PC-3 (cell line): ENCODE measurements around the gene CD4. TPM values are rescaled to one million over a fixed set of nuclear protein-coding genes. Genes with fewer than 3 reads are reported as not detected.

ENCODE experiments used
- ATAC-seq: fragments of 200-7000 bp; cut with Tn5 transposase; 2 replicates; pipeline ENCODE4 v1.9.1; 2020; ENCODE audit warnings: mild to moderate bottlenecking, moderate library complexity
- BruUV-seq: library from RNA; stranded (reverse); fragments of 400-500 nt; replicated peaks from 2 replicates; lab custom pipeline; 2021; lab: Mats Ljungman, UMichigan
- CTCF ChIA-PET: fragments of 300-600 bp; sonication (Branson Sonifier 250); formaldehyde crosslinking; loops from one replicate; lab custom pipeline; 2022; ENCODE audit warnings: antibody characterized with exemption; lab: Charles Lee
- POLR2A ChIA-PET: fragments of 300-600 bp; sonication (Branson Sonifier 250); formaldehyde crosslinking; loops from one replicate; lab custom pipeline; 2022; ENCODE audit warnings: antibody characterized with exemption; ENCODE audit not compliant: unreplicated experiment; lab: Charles Lee
- DNase-seq: peaks from one replicate; pipeline ENCODE4 v3.0.0-alpha.2; 2015
- H2AFZ ChIP-seq: fragments of 300-600 bp; sonication (generic); 2 replicates; pipeline ENCODE4 v1.6.0; 2016; ENCODE audit warnings: antibody characterized with exemption, low read length
- H3F3A ChIP-seq: fragments of 300-600 bp; sonication (generic); one replicate; pipeline ENCODE4 v1.6.0; 2017; ENCODE audit warnings: antibody characterized with exemption, low read length, control low read depth, mild to moderate bottlenecking; ENCODE audit not compliant: unreplicated experiment
- H3K27ac ChIP-seq: fragments of 300-600 bp; sonication (generic); 2 replicates; pipeline ENCODE4 v1.5.1; 2016; ENCODE audit warnings: mild to moderate bottlenecking, low read length
- H3K27me3 ChIP-seq: fragments of 300-600 bp; sonication (generic); 2 replicates; pipeline ENCODE4 v1.6.1; 2016; ENCODE audit warnings: low read length, mixed read lengths
- H3K36me3 ChIP-seq: fragments of 300-600 bp; sonication (generic); 2 replicates; pipeline ENCODE4 v1.6.1; 2016; ENCODE audit warnings: low read depth, mixed run types, low read length, mixed read lengths
- H3K4me1 ChIP-seq: fragments of 300-600 bp; sonication (generic); 2 replicates; pipeline ENCODE4 v1.5.1; 2016; ENCODE audit warnings: low read length; ENCODE audit not compliant: insufficient read depth
- H3K4me2 ChIP-seq: fragments of 300-600 bp; sonication (generic); 2 replicates; pipeline ENCODE4 v1.6.0; 2016; ENCODE audit warnings: low read length
- H3K4me3 ChIP-seq: fragments of 300-600 bp; sonication (generic); 2 replicates; pipeline ENCODE4 v1.5.1; 2016; ENCODE audit warnings: mild to moderate bottlenecking, low read length, mixed read lengths
- H3K79me2 ChIP-seq: fragments of 300-600 bp; sonication (generic); 2 replicates; pipeline ENCODE4 v1.6.1; 2017; ENCODE audit warnings: low read length, mixed read lengths
- H3K9ac ChIP-seq: fragments of 300-600 bp; sonication (generic); 2 replicates; pipeline ENCODE4 v1.6.0; 2016; ENCODE audit warnings: mild to moderate bottlenecking, low read length
- H3K9me2 ChIP-seq: fragments of 300-600 bp; sonication (generic); replicated peaks from 2 replicates; pipeline ENCODE4 v1.6.1; 2016; ENCODE audit warnings: mixed run types, low read length, mixed read lengths
- H3K9me3 ChIP-seq: fragments of 300-600 bp; sonication (generic); 2 replicates; pipeline ENCODE4 v1.6.1; 2016; ENCODE audit warnings: low read length, mixed read lengths
- H4K20me1 ChIP-seq: fragments of 300-600 bp; sonication (generic); 2 replicates; pipeline ENCODE4 v1.6.1; 2016; ENCODE audit warnings: low read length, mixed read lengths
- EZH2 ChIP-seq: fragments of 300-600 bp; sonication (generic); IDR thresholded peaks from one replicate; pipeline ENCODE4 v1.6.1; 2017; ENCODE audit warnings: antibody characterized with exemption, mild to moderate bottlenecking, low read length; ENCODE audit not compliant: unreplicated experiment
- EZH2phosphoT487 ChIP-seq: fragments of 300-600 bp; sonication (generic); IDR thresholded peaks from 2 replicates; pipeline ENCODE4 v1.6.1; 2018; ENCODE audit warnings: mild to moderate bottlenecking, antibody characterized with exemption, low read length, borderline replicate concordance
- intact Hi-C: fragments of 100-400 bp; cut with micrococcal nuclease; formaldehyde crosslinking; loops from 2 replicates; pipeline ENCODE4 v1.9.0; 2023
- total RNA-seq: library from RNA; depleted of rRNA; stranded (reverse); fragments of >200 nt; gene quantifications from 2 replicates; pipeline ENCODE4 v1.2.3, GENCODE V29; 2014
- TF ChIP-seq, protein P1 (sequence below): fragments of 300-600 bp; sonication (generic); conservative IDR thresholded peaks from 2 replicates; pipeline ENCODE4 v1.5.1; 2017; ENCODE audit warnings: antibody characterized with exemption, low read depth, mild to moderate bottlenecking, low read length

CD4 gene
- total RNA-seq, 1 experiment from 2014 or later = not detected

DNA sequence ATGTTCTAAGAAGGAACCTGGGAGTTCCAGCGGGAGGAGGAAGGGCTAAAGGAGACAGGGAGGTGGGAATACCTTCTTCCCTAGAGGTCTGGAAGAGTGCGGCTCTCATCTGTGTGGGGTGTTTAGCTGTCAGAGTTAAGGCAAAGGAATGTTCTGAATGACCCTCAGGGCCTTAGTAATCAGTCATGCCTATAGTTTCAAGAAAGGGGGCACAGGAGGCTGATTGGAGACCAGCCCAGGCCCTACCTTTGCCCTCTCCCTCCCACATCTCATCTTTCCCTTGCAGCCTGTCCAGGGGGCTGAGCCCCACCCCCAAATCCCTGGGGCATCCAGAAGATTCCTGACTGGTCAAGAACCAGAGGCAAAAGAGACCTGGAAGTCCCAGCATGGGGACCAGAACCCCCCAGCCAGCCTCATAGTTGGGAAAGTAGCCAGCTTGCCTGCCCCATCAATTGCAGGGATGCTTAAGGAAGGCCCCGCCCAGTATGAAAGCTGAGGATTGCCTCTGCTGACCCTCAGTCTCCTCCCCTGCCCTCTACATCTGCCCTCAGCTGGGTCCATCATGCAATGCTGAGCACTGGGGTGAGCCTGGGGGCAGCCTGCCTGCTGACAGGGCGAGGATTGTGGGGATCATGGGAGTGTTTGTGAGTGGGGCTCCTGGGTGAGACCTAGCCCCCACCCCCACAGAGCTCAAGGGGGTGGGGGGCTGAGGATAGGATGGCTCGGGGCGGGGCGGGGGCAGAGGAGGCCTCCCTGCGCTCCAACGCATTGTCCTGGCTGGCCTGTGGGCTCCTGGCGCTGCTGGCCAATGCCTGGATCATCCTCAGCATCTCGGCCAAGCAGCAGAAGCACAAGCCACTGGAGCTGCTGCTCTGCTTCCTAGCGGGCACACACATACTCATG, 34.1 kb downstream of the CD4 start:
- Histone ChIP-seq H3F3A (no peaks in the 10 kb centered on the region), H3K4me1 (peaks cover 5% of the 10 kb centered on the region; the same call in 1 of the 2 replicates), H3K79me2 (no peaks in the 10 kb centered on the region), H3K9me2 (no peaks in the 10 kb centered on the region), H3K27ac (no peak overlapping the region), H3K4me2 (no peak overlapping the region), H3K4me3 (no peak overlapping the region), H3K36me3 (no peaks in the 10 kb centered on the region), H3K27me3 (no peaks in the 10 kb centered on the region), H3K9ac (no peak overlapping the region), H4K20me1 (no peaks in the 10 kb centered on the region), H3K9me3 (no peaks in the 10 kb centered on the region), H2AFZ (no peak overlapping the region)
- no peak for TF ChIP-seq EZH2
- TF ChIP-seq, protein P1, sequence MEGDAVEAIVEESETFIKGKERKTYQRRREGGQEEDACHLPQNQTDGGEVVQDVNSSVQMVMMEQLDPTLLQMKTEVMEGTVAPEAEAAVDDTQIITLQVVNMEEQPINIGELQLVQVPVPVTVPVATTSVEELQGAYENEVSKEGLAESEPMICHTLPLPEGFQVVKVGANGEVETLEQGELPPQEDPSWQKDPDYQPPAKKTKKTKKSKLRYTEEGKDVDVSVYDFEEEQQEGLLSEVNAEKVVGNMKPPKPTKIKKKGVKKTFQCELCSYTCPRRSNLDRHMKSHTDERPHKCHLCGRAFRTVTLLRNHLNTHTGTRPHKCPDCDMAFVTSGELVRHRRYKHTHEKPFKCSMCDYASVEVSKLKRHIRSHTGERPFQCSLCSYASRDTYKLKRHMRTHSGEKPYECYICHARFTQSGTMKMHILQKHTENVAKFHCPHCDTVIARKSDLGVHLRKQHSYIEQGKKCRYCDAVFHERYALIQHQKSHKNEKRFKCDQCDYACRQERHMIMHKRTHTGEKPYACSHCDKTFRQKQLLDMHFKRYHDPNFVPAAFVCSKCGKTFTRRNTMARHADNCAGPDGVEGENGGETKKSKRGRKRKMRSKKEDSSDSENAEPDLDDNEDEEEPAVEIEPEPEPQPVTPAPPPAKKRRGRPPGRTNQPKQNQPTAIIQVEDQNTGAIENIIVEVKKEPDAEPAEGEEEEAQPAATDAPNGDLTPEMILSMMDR = no peak
- no peak for TF ChIP-seq EZH2phosphoT487
- intact Hi-C loops = no loop called here
- CTCF ChIA-PET = no interaction called here
- no TSS peak for BruUV-seq
- DNase-seq (no peak), ATAC-seq (no peak)
- POLR2A ChIA-PET = no interaction called here

- Histone ChIP-seq H4K20me1 (no peaks in the 10 kb centered on the region), H3K4me2 (no peak overlapping the region), H3K9me2 (no peaks in the 10 kb centered on the region), H3K4me1 (peaks cover 5% of the 10 kb centered on the region; the same call in 1 of the 2 replicates), H2AFZ (no peak overlapping the region), H3K4me3 (no peak overlapping the region), H3K36me3 (no peaks in the 10 kb centered on the region), H3F3A (no peaks in the 10 kb centered on the region), H3K9ac (no peak overlapping the region), H3K79me2 (no peaks in the 10 kb centered on the region), H3K27me3 (no peaks in the 10 kb centered on the region), H3K27ac (no peak overlapping the region), H3K9me3 (no peaks in the 10 kb centered on the region)
- TF ChIP-seq, protein P1 = no peak
- CTCF ChIA-PET = no interaction called here
- DNase-seq (no peak), ATAC-seq (no peak)
- BruUV-seq = no TSS peak
- intact Hi-C loops = no loop called here
- POLR2A ChIA-PET = no interaction called here
Measured at GRCh38 chr12:6824085-6824775, 34.9 kb downstream of the CD4 start.
